DND-41 (cell line): Measurements from ENCODE around the gene SRGAP3.

Experiments
- CTCF ChIP-seq: IDR thresholded peaks from 2 replicates; pipeline ENCODE4 v1.5.1; 2012; ENCODE audit warnings: borderline replicate concordance, low read length, moderate library complexity, mild to moderate bottlenecking; ENCODE audit not compliant: poor library complexity, severe bottlenecking; ENCODE audit errors: extremely low read depth
- EZH2 ChIP-seq: IDR thresholded peaks from 3 replicates; pipeline ENCODE4 v1.6.1; 2012; ENCODE audit warnings: borderline replicate concordance, low read depth, mild to moderate bottlenecking, moderate library complexity, low read length, inconsistent platforms; ENCODE audit not compliant: severe bottlenecking

- TF ChIP-seq CTCF (no peak), EZH2 (no peak)
Measured at GRCh38 chr3:9244495-9245183, 4.8 kb downstream of the SRGAP3 start.
